WERI-Rb-1 (cell line): Measurements from ENCODE around the gene ZCCHC2.

ENCODE experiments used
- DNase-seq: peaks from one replicate; pipeline ENCODE4 v3.0.0-alpha.2; 2020
- H3K27ac ChIP-seq: fragments of 250-450 bp; sonication (Bioruptor Pico); 2 replicates; pipeline ENCODE4 v1.5.1; 2020; ENCODE audit warnings: mild to moderate bottlenecking, moderate library complexity
- H3K27me3 ChIP-seq: fragments of 250-450 bp; sonication (Bioruptor Pico); 2 replicates; pipeline ENCODE4 v1.5.1; 2021; ENCODE audit warnings: mild to moderate bottlenecking, low read depth, moderate library complexity; ENCODE audit not compliant: insufficient read depth, severe bottlenecking
- H3K36me3 ChIP-seq: fragments of 250-450 bp; sonication (Bioruptor Pico); 2 replicates; pipeline ENCODE4 v1.5.1; 2020; ENCODE audit warnings: mild to moderate bottlenecking, moderate library complexity
- H3K4me3 ChIP-seq: 2 replicates; pipeline ENCODE4 v1.5.1; 2011; ENCODE audit warnings: low read depth, mild to moderate bottlenecking, control low read depth, low read length
- H3K9me3 ChIP-seq: fragments of 250-450 bp; sonication (Bioruptor Pico); 2 replicates; pipeline ENCODE4 v1.5.1; 2021; ENCODE audit warnings: mild to moderate bottlenecking, moderate library complexity; ENCODE audit not compliant: severe bottlenecking
- CTCF ChIP-seq: IDR thresholded peaks from 2 replicates; pipeline ENCODE4 v1.5.1; 2011; ENCODE audit warnings: low read depth, mild to moderate bottlenecking, control low read depth, inconsistent platforms, low read length

Gene ZCCHC2

GRCh38 chr18:62578980-62579511 lies 56.2 kb downstream of the ZCCHC2 start:
- H3K9me3 ChIP-seq = no peaks in the 10 kb centered on the region
- H3K27ac ChIP-seq = no peak overlapping the region
- no peak for DNase-seq
- no peak overlapping the region for H3K4me3 ChIP-seq
- H3K36me3 ChIP-seq = peaks cover 15% of the 10 kb centered on the region
- TF ChIP-seq CTCF = no peak
- H3K27me3 ChIP-seq = no peaks in the 10 kb centered on the region

- Histone ChIP-seq H3K27me3 (no peaks in the 10 kb centered on the region), H3K4me3 (no peak overlapping the region), H3K9me3 (no peaks in the 10 kb centered on the region), H3K27ac (no peak overlapping the region), H3K36me3 (no peaks in the 10 kb centered on the region)
- no peak for DNase-seq
- TF ChIP-seq CTCF = no peak
Observed at GRCh38 chr18:62583376-62583775, 60.6 kb downstream of the ZCCHC2 start.

DNA sequence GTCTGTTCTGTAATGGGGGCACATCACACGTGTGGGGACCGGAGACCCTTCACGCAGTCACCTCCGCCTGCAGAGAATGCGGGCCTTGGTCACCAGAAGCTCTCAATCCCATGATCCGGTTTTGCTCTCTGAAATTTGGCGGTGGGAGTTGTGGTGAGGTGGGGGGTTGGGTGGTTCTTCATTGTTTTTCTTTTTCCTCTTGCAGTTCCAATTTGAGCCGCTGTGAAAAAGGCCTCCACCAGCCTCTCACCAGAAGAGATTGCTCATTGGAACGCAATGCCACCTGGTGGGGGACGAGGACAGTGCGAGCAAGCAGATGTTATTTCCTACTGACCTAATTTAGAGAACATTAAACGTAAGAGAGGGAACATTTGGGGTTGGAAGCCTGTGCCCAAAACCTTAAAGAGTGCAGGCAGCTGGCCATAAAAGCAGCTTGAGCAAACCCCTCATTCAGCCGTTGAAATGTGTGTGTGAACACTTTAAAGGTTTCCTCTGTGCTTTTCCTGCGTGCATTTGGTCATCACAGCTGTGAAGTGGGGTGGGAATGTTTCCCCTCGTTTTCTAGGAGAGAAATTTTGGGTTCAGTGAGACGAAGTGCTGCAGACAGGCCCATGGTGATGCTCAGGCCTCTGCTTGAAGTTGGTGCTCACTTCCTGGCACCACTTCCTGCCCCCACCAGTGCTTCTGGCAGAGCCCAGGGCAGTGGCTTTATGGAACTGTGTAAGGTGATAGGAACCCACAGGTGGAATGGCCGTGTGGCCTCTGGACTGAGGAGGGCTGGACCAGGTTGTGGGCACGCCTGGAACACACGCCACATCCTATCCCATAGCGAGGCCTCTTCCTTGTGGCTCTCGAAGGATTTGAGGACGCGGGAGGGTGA lies 61.7 kb downstream of the ZCCHC2 start:
- no peaks in the 10 kb centered on the region for H3K9me3 ChIP-seq
- TF ChIP-seq CTCF = peak; percentile 96
- H3K4me3 ChIP-seq = peak overlapping the region; percentile 4; the same call in 1 of the 2 replicates
- H3K27me3 ChIP-seq = no peaks in the 10 kb centered on the region
- peak overlapping the region; percentile 30 for H3K27ac ChIP-seq
- DNase-seq = peak; percentile 93
- no peaks in the 10 kb centered on the region for H3K36me3 ChIP-seq

GRCh38 chr18:62585274-62586150 lies 62.7 kb downstream of the ZCCHC2 start:
- Histone ChIP-seq H3K4me3 (no peak overlapping the region), H3K27me3 (no peaks in the 10 kb centered on the region), H3K36me3 (no peaks in the 10 kb centered on the region), H3K27ac (no peak overlapping the region), H3K9me3 (no peaks in the 10 kb centered on the region)
- DNase-seq = no peak
- TF ChIP-seq CTCF = no peak

GRCh38 chr18:62586151-62586774 lies 63.4 kb downstream of the ZCCHC2 start:
- Histone ChIP-seq H3K27ac (no peak overlapping the region), H3K27me3 (no peaks in the 10 kb centered on the region), H3K36me3 (no peaks in the 10 kb centered on the region), H3K9me3 (no peaks in the 10 kb centered on the region), H3K4me3 (no peak overlapping the region)
- peak; percentile 98 for TF ChIP-seq CTCF
- DNase-seq = peak; percentile 86
